ENCODE data around the gene REPS1. TPM values are rescaled to one million over a fixed set of nuclear protein-coding genes. Genes with fewer than 3 reads are reported as not detected.

The REPS1 gene
- total RNA-seq, 1 experiment from 2014 or later: 28.6 TPM

DNA sequence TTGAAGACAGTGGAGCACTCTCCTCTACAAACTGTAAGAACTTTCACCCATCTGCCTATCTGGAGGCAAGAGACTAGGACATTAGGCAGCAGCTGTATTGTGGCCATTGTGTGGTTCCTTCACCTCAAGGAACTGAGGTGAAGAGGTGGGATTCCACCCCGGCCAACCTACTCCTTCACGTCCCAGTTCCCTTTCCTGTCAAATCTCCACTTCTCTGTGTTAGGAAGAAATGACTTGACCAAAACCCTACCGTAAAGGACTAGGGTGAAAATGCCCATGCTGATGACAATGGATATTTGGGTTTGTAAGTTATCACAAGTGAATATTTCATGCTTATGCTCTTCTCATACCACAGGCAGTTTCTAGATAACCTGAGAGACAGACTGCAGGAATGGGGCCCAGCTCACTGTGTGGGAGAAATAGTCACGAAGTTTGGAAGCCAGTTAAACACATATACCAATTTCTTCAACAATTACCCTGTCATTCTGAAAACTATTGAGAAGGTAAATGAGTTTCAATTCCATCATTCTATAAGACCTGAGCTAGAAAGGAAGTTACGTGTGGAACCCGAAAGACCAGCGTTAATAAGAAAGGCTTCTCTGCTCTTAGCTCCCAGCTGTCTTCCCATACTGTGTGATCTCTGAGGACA is 105.6 kb downstream of the REPS1 start:
- ChIA-PET POLR2A (interaction anchor here (0.6 kb wide), 1 partner anchor 208 kb away, joined by 8 read pairs; no protein-coding TSS in a partner anchor), CTCF (no interaction called here)
- H3K4me1 ChIP-seq (ENCODE audit: control insufficient read depth, insufficient read depth, low read length): no peaks in the 10 kb centered on the region
- intact Hi-C loops (cut with micrococcal nuclease; ENCODE audit: unreplicated experiment) (no loop called here), in situ Hi-C loops (cut with HindIII; ENCODE audit: low pct_unique_long_range_greater_than_20kb, low sequenced_read_pairs) (no loop called here)
- no peak for TF ChIP-seq CTCF (IDR thresholded peaks at IDR 0.05)
- TF ChIP-seq REST (IDR thresholded peaks at IDR 0.05; ENCODE audit: insufficient read depth in 1 of 2, low read depth in 2 of 2, low read length in 1 of 2): no peak
- TF ChIP-seq SIN3A (IDR thresholded peaks at IDR 0.05; ENCODE audit: borderline replicate concordance, insufficient read depth, low read depth, low read length): no peak
- TF ChIP-seq TCF7L2 (IDR thresholded peaks at IDR 0.05; ENCODE audit: low read depth, low read length): no peak
- TF ChIP-seq POLR2AphosphoS5 (IDR thresholded peaks at IDR 0.05; ENCODE audit: low read depth, low read length): no peak
- DNase-seq (ENCODE audit: low read depth, low spot score): no peak
- no peaks in the 10 kb centered on the region for H3K9me3 ChIP-seq (ENCODE audit: control insufficient read depth, insufficient read depth, low read depth, low read length)
- no peak for ATAC-seq
- no TSS peak for BruUV-seq (replicated peaks)
- H3K36me3 ChIP-seq (ENCODE audit: control insufficient read depth, insufficient read depth, low read length): no peaks in the 10 kb centered on the region
- H3K27ac ChIP-seq (ENCODE audit: low read length): no peak overlapping the region
- H3K4me3 ChIP-seq (ENCODE audit: low read depth in 2 of 2, low read length in 2 of 2): no peak overlapping the region
- H3K27me3 ChIP-seq (ENCODE audit: control insufficient read depth, insufficient read depth, low read length): no peaks in the 10 kb centered on the region

GRCh38 chr6:138873191-138873590 is 114.9 kb downstream of the REPS1 start:
- CTCF ChIA-PET: no interaction called here
- H3K27me3 ChIP-seq (ENCODE audit: control insufficient read depth, insufficient read depth, low read length): no peaks in the 10 kb centered on the region
- DNase-seq (ENCODE audit: low read depth, low spot score) (no peak), ATAC-seq (no peak)
- no peak overlapping the region for H3K4me3 ChIP-seq (ENCODE audit: low read depth in 2 of 2, low read length in 2 of 2)
- no peaks in the 10 kb centered on the region for H3K36me3 ChIP-seq (ENCODE audit: control insufficient read depth, insufficient read depth, low read length)
- no peak overlapping the region for H3K27ac ChIP-seq (ENCODE audit: low read length)
- TF ChIP-seq SIN3A (IDR thresholded peaks at IDR 0.05; ENCODE audit: borderline replicate concordance, insufficient read depth, low read depth, low read length): no peak
- no peak for TF ChIP-seq CTCF (IDR thresholded peaks at IDR 0.05)
- no peak for TF ChIP-seq POLR2AphosphoS5 (IDR thresholded peaks at IDR 0.05; ENCODE audit: low read depth, low read length)
- no peak for TF ChIP-seq TCF7L2 (IDR thresholded peaks at IDR 0.05; ENCODE audit: low read depth, low read length)
- TF ChIP-seq REST (IDR thresholded peaks at IDR 0.05; ENCODE audit: insufficient read depth in 1 of 2, low read depth in 2 of 2, low read length in 1 of 2): no peak
- intact Hi-C loops (cut with micrococcal nuclease; ENCODE audit: unreplicated experiment): no loop called here
- H3K9me3 ChIP-seq (ENCODE audit: control insufficient read depth, insufficient read depth, low read depth, low read length): no peaks in the 10 kb centered on the region
- no TSS peak for BruUV-seq (replicated peaks)
- POLR2A ChIA-PET: no interaction called here
- no peaks in the 10 kb centered on the region for H3K4me1 ChIP-seq (ENCODE audit: control insufficient read depth, insufficient read depth, low read length)
- in situ Hi-C loops (cut with HindIII; ENCODE audit: low pct_unique_long_range_greater_than_20kb, low sequenced_read_pairs): no loop called here

Data from Panc1 (cell line).